ENCODE results near the gene RPTOR.

The RPTOR gene

GRCh38 chr17:80957461-80957941, 412.9 kb downstream of the RPTOR start:
- FAIRE-seq = no peak

GRCh38 chr17:80959330-80960036, 414.8 kb downstream of the RPTOR start:
- FAIRE-seq = no peak

- FAIRE-seq = no peak
Measured at GRCh38 chr17:80960037-80960796, 415.6 kb downstream of the RPTOR start.

GRCh38 chr17:80960797-80961452, 416.3 kb downstream of the RPTOR start:
- no peak for FAIRE-seq

- no peak for FAIRE-seq
Measured at GRCh38 chr17:80961541-80962330, 417.1 kb downstream of the RPTOR start.

GRCh38 chr17:80962356-80963329, 418.0 kb downstream of the RPTOR start:
- FAIRE-seq = no peak

- FAIRE-seq = no peak
Measured at GRCh38 chr17:80963812-80964543, 419.3 kb downstream of the RPTOR start.

GRCh38 chr17:80964544-80964856, 419.9 kb downstream of the RPTOR start:
- no peak for FAIRE-seq

GRCh38 chr17:80964859-80965580, 420.4 kb downstream of the RPTOR start:
- no peak for FAIRE-seq

GRCh38 chr17:80965606-80966005, 421.0 kb downstream of the RPTOR start:
- FAIRE-seq = no peak

GRCh38 chr17:80967404-80967872, 422.8 kb downstream of the RPTOR start:
- FAIRE-seq = no peak

GRCh38 chr17:80968602-80969029, 424.0 kb downstream of the RPTOR start:
- FAIRE-seq = no peak

- FAIRE-seq = no peak
Measured at GRCh38 chr17:80969030-80969673, 424.5 kb downstream of the RPTOR start.

- FAIRE-seq = no peak
Measured at GRCh38 chr17:80969674-80970043, 425.0 kb downstream of the RPTOR start.

- FAIRE-seq = no peak
Measured at GRCh38 chr17:80970044-80970761, 425.6 kb downstream of the RPTOR start.

GRCh38 chr17:80970762-80971703, 426.4 kb downstream of the RPTOR start:
- no peak for FAIRE-seq

- FAIRE-seq = no peak
Measured at GRCh38 chr17:80971704-80972304, 427.2 kb downstream of the RPTOR start.

Measured in G401.6 (cell line).